Peyer's patch (tissue), 4 donors: ENCODE data around the gene C4orf54.

Experiments used
- POLR2A ChIP-seq, 2 donors: fragments of 450-650 bp; IDR thresholded peaks; one replicate each; pipeline ENCODE4 v1.5.1; 2017; ENCODE audit warnings: antibody characterized with exemption in 2 of 2, mild to moderate bottlenecking in 2 of 2, moderate library complexity in 2 of 2
- TF ChIP-seq, protein P1 (sequence below), 6 experiments: fragments of 450-650 bp in 4 of 6; fragments of 200-600 bp in 2 of 6; sonication (generic) in 1 of 6; IDR thresholded peaks; one replicate each; pipeline ENCODE4 v1.5.1; 2017 to 2019; ENCODE audit warnings: antibody characterized with exemption in 6 of 6, mild to moderate bottlenecking in 3 of 6, moderate library complexity in 1 of 6

- TF ChIP-seq POLR2A (IDR thresholded peaks at IDR 0.05): no peak
- TF ChIP-seq, protein P1, sequence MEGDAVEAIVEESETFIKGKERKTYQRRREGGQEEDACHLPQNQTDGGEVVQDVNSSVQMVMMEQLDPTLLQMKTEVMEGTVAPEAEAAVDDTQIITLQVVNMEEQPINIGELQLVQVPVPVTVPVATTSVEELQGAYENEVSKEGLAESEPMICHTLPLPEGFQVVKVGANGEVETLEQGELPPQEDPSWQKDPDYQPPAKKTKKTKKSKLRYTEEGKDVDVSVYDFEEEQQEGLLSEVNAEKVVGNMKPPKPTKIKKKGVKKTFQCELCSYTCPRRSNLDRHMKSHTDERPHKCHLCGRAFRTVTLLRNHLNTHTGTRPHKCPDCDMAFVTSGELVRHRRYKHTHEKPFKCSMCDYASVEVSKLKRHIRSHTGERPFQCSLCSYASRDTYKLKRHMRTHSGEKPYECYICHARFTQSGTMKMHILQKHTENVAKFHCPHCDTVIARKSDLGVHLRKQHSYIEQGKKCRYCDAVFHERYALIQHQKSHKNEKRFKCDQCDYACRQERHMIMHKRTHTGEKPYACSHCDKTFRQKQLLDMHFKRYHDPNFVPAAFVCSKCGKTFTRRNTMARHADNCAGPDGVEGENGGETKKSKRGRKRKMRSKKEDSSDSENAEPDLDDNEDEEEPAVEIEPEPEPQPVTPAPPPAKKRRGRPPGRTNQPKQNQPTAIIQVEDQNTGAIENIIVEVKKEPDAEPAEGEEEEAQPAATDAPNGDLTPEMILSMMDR (IDR thresholded peaks at IDR 0.05): no peak
These were observed 39.2 kb upstream of the C4orf54 start for GRCh38 chr4:99696801-99697200.
